GM21619 (cell line): ENCODE measurements around the gene PKHD1.

ENCODE experiments used
- ATAC-seq: cut with Tn5 transposase; IDR thresholded peaks from one replicate; pipeline ENCODE4 v1.9.1; 2021; ENCODE audit not compliant: unreplicated experiment

The PKHD1 gene

GRCh38 chr6:52045481-52045880 is 41.9 kb downstream of the PKHD1 start:
- no peak for ATAC-seq

GRCh38 chr6:52045033-52045432 is 42.4 kb downstream of the PKHD1 start:
- no peak for ATAC-seq

- ATAC-seq = no peak
Observed at GRCh38 chr6:52042141-52042885, 45.1 kb downstream of the PKHD1 start.

DNA sequence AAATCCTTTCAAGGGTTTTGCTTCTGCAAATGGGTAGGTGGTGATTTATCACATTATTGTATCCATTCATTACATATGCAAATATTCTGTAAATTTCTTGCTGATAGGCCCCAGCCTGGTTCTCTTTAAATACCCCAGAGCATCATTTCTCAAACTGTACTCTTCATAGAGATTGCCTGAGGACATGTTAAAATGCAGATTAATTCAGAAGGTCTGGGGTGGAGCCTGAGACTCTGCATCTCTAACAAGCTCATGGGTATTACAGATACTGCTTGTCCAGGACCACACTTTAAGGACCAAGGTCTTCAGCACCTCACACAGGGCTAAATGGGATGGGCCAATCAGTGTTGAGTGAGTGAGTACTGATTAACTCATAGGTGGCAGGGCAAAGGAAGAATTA is 46.3 kb downstream of the PKHD1 start:
- ATAC-seq = no peak

DNA sequence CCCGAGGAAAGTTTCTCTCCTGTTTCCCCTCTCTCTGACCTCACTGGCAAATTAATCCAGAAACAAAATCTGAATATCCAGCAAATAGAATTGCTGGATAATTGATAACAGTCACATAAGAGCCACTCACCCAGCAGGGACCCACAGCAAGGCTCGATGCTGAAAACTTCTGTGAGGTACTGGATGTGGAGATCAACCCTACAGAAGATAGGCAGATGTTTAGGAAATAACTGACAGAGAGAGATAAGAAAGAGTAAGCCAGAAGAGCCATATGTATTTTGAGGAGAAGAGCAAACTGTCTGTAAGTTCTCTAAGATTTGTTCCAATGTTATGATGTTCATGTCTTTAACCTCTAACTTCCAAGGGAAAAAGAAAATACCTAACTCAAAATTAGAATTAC is 59.7 kb downstream of the PKHD1 start:
- no peak for ATAC-seq

GRCh38 chr6:52024451-52025068 is 62.9 kb downstream of the PKHD1 start:
- ATAC-seq = no peak

GRCh38 chr6:52022675-52023074 is 64.7 kb downstream of the PKHD1 start:
- ATAC-seq = no peak

- ATAC-seq = no peak
Observed at GRCh38 chr6:52020945-52021570, 66.4 kb downstream of the PKHD1 start.

- ATAC-seq = no peak
Observed at GRCh38 chr6:52019881-52020280, 67.5 kb downstream of the PKHD1 start.

GRCh38 chr6:52019092-52019491 is 68.3 kb downstream of the PKHD1 start:
- no peak for ATAC-seq

DNA sequence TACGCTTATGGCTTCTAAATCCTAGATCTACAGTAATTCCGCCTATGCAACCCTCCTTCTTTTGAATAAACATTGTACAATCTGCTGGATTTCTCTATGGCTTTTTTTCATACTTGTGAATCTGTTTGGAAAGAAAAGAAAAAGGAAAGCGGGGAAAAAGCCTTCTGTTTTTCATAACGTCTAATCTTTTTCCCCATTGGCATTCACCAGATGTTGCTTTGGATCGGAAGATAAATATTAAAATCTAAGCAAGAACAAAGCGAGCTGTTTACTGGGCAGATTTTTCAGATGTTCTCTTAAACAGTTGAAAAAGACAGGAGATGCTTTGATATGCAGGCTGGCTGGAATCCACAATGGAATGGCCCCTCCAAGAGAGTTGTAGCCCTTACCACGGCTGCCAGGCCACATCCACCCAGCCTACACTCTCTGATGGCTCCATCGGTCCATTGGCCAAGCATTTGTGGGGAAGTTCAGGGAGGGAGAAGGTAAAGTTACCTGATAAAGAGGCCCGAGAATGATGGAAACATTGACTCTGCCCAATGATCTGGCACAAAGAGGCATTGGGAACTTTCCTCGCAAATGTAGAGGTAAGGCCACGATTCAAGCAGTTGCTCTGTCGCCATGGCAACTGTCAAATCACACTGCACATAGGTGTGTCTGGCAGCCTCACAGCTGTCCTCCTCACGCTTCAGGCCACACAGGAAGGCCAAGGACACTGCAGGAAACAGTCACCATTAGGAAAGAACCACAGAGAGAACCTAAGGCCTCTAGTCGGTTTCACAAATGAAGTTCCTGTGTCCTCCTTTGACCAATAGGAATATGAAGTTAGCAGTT is 70.3 kb downstream of the PKHD1 start:
- ATAC-seq = no peak

DNA sequence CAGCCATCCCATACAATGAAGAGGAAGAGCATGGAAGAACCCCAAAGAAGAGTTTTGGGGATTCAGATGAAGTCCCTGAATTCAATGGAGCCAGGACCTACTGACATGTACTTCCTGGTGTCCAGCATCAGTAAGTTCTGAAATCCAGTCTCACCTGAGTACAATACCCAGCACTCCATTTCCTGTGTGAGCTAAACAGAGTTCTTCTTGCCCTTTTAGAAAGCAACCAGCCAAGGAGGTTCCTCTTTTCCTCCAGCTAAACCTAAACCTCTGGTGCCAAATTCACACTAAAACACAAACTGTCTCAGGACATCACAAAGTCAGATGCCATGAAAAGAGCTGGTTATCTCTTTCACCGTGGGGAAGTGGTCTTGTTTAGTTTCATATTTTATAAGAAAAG is 71.5 kb downstream of the PKHD1 start:
- no peak for ATAC-seq

- no peak for ATAC-seq
Observed at GRCh38 chr6:52014391-52014790, 73.0 kb downstream of the PKHD1 start.

GRCh38 chr6:52013035-52013434 is 74.4 kb downstream of the PKHD1 start:
- no peak for ATAC-seq

- no peak for ATAC-seq
Observed at GRCh38 chr6:52012582-52012981, 74.8 kb downstream of the PKHD1 start.

DNA sequence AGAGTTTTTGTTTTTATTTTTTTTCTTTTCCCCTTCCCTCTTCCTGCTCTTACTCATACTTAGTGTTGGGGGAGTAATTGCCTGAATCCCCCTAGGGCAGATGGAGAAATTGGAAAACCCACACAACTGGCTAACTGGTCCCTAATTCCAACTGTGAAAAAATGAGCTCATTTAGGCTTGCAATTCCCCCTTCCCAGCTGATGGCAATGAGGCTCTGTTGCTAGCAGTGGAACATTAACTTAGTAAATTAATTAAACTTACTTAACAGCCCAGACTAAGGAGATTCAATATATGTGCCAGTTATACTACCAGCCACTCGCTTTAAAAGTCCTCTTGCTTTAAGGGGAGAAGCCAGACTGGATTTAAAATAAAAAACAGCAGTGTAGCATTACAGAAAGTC is 76.6 kb downstream of the PKHD1 start:
- ATAC-seq = no peak

DNA sequence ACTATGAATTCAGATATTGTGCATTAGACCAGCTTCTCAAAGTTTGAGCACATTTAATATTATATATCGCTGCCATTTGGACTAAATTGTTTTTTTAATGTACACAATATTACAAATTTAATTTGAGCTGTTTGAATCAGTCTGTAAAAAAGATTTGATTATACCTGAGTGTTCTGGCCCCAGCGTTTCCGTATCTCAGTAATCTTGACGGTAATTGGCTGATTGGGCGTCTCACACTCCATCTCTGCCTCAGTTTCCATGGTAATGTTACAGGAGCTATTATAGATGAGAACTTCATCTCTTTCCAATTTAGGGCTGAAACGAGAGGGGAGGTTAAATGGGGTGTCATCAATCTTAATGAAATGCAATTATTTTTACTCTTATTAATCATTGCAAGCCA is 77.3 kb downstream of the PKHD1 start:
- no peak for ATAC-seq

- ATAC-seq = no peak
Observed at GRCh38 chr6:52009466-52010140, 77.8 kb downstream of the PKHD1 start.

GRCh38 chr6:52000064-52000463 is 87.3 kb downstream of the PKHD1 start:
- no peak for ATAC-seq

GRCh38 chr6:51996296-51996947 is 91.0 kb downstream of the PKHD1 start:
- ATAC-seq = peak; percentile 92
